NOMO-1 treated with dmso at 0.1 percent for 144 hours (cell line): Measurements from ENCODE around the gene JAKMIP1.
"Not testable (repeated sequence)": the region's sequence is repeated elsewhere in the genome, so short reads cannot be mapped to it uniquely, and the experiment has no call there.

Experiments used
- DNase-seq: peaks from one replicate; lab custom pipeline; 2025; ENCODE audit not compliant: unreplicated experiment; lab: John Stamatoyannopoulos, UW

Gene JAKMIP1

GRCh38 chr4:6020613-6021012 is 179.7 kb downstream of the JAKMIP1 start:
- DNase-seq: no peak

- DNase-seq: no peak
Observed at GRCh38 chr4:6019316-6020263, 180.8 kb downstream of the JAKMIP1 start.

- DNase-seq: no peak
Observed at GRCh38 chr4:6018331-6018730, 182.0 kb downstream of the JAKMIP1 start, which contains the start of gene C4orf50. Gene C4orf50, minus strand, starts transcription at chr4:6018431.

- no peak for DNase-seq
Observed at GRCh38 chr4:6017800-6018199, 182.5 kb downstream of the JAKMIP1 start.

GRCh38 chr4:6017030-6017429 is 183.3 kb downstream of the JAKMIP1 start:
- DNase-seq: no peak

- DNase-seq: no peak
Observed at GRCh38 chr4:6013564-6013963, 186.8 kb downstream of the JAKMIP1 start.

- DNase-seq: no peak
Observed at GRCh38 chr4:6012200-6012599, 188.1 kb downstream of the JAKMIP1 start.

- DNase-seq: no peak
Observed at GRCh38 chr4:6011686-6012085, 188.7 kb downstream of the JAKMIP1 start.

- no peak for DNase-seq
Observed at GRCh38 chr4:6011271-6011671, 189.1 kb downstream of the JAKMIP1 start.

GRCh38 chr4:6010789-6011188 is 189.6 kb downstream of the JAKMIP1 start:
- DNase-seq: no peak

GRCh38 chr4:6009452-6009851 is 190.9 kb downstream of the JAKMIP1 start:
- DNase-seq: no peak

GRCh38 chr4:6008766-6009385 is 191.5 kb downstream of the JAKMIP1 start:
- no peak for DNase-seq

- DNase-seq: no peak
Observed at GRCh38 chr4:6008092-6008551, 192.2 kb downstream of the JAKMIP1 start.

GRCh38 chr4:6005175-6005574 is 195.2 kb downstream of the JAKMIP1 start:
- DNase-seq: no peak

GRCh38 chr4:6003485-6003884 is 196.9 kb downstream of the JAKMIP1 start:
- DNase-seq: not testable (repeated sequence)

- no peak for DNase-seq
Observed at GRCh38 chr4:6002926-6003325, 197.4 kb downstream of the JAKMIP1 start.

GRCh38 chr4:6002492-6002833 is 197.9 kb downstream of the JAKMIP1 start:
- DNase-seq: no peak

GRCh38 chr4:6001680-6002491 is 198.5 kb downstream of the JAKMIP1 start:
- DNase-seq: no peak

- no peak for DNase-seq
Observed at GRCh38 chr4:5999830-6000365, 200.5 kb downstream of the JAKMIP1 start.

- DNase-seq: no peak
Observed at GRCh38 chr4:5999356-5999755, 201.0 kb downstream of the JAKMIP1 start.

GRCh38 chr4:5998333-5998936 is 201.9 kb downstream of the JAKMIP1 start:
- DNase-seq: no peak
